Astrocyte (in vitro differentiated cells and primary cell): ENCODE results near the gene KRTAP5-6. TPM values are rescaled to one million over a fixed set of nuclear protein-coding genes. Genes with fewer than 3 reads are reported as not detected.

Source experiments
- DNase-seq: peaks from one replicate; pipeline ENCODE4 v3.0.0-alpha.2; 2010; ENCODE audit warnings: low read depth
- FAIRE-seq: peaks from 2 replicates; lab custom pipeline; 2011; peaks lifted over from hg19 to GRCh38; lab: Jason Lieb, UNC
- H2AFZ ChIP-seq: 2 replicates; pipeline ENCODE4 v1.6.0; 2012; ENCODE audit warnings: low read depth, low read length, inconsistent platforms
- H3K27ac ChIP-seq: 2 replicates; pipeline ENCODE4 v1.5.1; 2011; ENCODE audit warnings: low read depth, low read length, inconsistent platforms
- H3K27me3 ChIP-seq: 2 replicates; pipeline ENCODE4 v1.6.0; 2011; ENCODE audit warnings: low read length, inconsistent platforms; ENCODE audit not compliant: insufficient read depth
- H3K36me3 ChIP-seq: 2 replicates; pipeline ENCODE4 v1.5.1; 2011; ENCODE audit warnings: low read length, inconsistent platforms; ENCODE audit not compliant: insufficient read depth
- H3K4me1 ChIP-seq: 2 replicates; pipeline ENCODE4 v1.5.1; 2011; ENCODE audit warnings: low read length, inconsistent platforms; ENCODE audit not compliant: insufficient read depth
- H3K4me2 ChIP-seq: 2 replicates; pipeline ENCODE4 v1.6.0; 2012; ENCODE audit warnings: low read length, inconsistent platforms
- H3K4me3 ChIP-seq: 2 replicates; pipeline ENCODE4 v1.5.1; 2011; ENCODE audit warnings: low read depth, mild to moderate bottlenecking, low read length, inconsistent platforms; ENCODE audit not compliant: insufficient read depth
- H3K79me2 ChIP-seq: 2 replicates; pipeline ENCODE4 v1.6.0; 2012; ENCODE audit warnings: mild to moderate bottlenecking, low read length, inconsistent platforms; ENCODE audit not compliant: insufficient read depth
- H3K9ac ChIP-seq: 2 replicates; pipeline ENCODE4 v1.6.0; 2012; ENCODE audit warnings: mild to moderate bottlenecking, low read length, inconsistent platforms
- H3K9me3 ChIP-seq: 2 replicates; pipeline ENCODE4 v1.5.1; 2012; ENCODE audit warnings: low read depth, mild to moderate bottlenecking, low read length, inconsistent platforms; ENCODE audit not compliant: insufficient read depth
- H4K20me1 ChIP-seq: 2 replicates; pipeline ENCODE4 v1.6.0; 2012; ENCODE audit warnings: low read length, inconsistent platforms; ENCODE audit not compliant: insufficient read depth
- H3K27ac Mint-ChIP-seq: one replicate; pipeline ENCODE4 v1.8.0; 2021; ENCODE audit warnings: mild to moderate bottlenecking, mixed read lengths; ENCODE audit not compliant: unreplicated experiment
- H3K27me3 Mint-ChIP-seq: one replicate; pipeline ENCODE4 v1.8.0; 2021; ENCODE audit warnings: low read depth, mixed read lengths; ENCODE audit not compliant: unreplicated experiment
- H3K36me3 Mint-ChIP-seq: one replicate; pipeline ENCODE4 v1.8.0; 2021; ENCODE audit warnings: low read depth, mixed read lengths; ENCODE audit not compliant: unreplicated experiment
- H3K4me1 Mint-ChIP-seq: one replicate; pipeline ENCODE4 v1.8.0; 2021; ENCODE audit warnings: low read depth, mixed read lengths; ENCODE audit not compliant: unreplicated experiment
- H3K4me3 Mint-ChIP-seq: one replicate; pipeline ENCODE4 v1.8.0; 2021; ENCODE audit warnings: mild to moderate bottlenecking, moderate library complexity, mixed read lengths; ENCODE audit not compliant: unreplicated experiment
- H3K9me3 Mint-ChIP-seq: one replicate; pipeline ENCODE4 v1.8.0; 2021; ENCODE audit warnings: mild to moderate bottlenecking, mixed read lengths; ENCODE audit not compliant: unreplicated experiment
- EZH2 ChIP-seq: IDR thresholded peaks from 2 replicates; pipeline ENCODE4 v1.6.1; 2012; ENCODE audit warnings: mild to moderate bottlenecking, low read length, inconsistent platforms; ENCODE audit not compliant: insufficient read depth
- total RNA-seq: library from RNA; stranded (reverse); gene quantifications from 2 replicates; pipeline ENCODE4 v1.2.1, GENCODE V29; 2021
- TF ChIP-seq, protein P1 (sequence below): IDR thresholded peaks from 2 replicates; pipeline ENCODE4 v1.5.1; 2011; ENCODE audit warnings: low read depth, mild to moderate bottlenecking, inconsistent platforms, low read length, moderate library complexity; ENCODE audit not compliant: insufficient read depth

The KRTAP5-6 gene
- total RNA-seq, 1 donor from 2014 or later = not detected

DNA sequence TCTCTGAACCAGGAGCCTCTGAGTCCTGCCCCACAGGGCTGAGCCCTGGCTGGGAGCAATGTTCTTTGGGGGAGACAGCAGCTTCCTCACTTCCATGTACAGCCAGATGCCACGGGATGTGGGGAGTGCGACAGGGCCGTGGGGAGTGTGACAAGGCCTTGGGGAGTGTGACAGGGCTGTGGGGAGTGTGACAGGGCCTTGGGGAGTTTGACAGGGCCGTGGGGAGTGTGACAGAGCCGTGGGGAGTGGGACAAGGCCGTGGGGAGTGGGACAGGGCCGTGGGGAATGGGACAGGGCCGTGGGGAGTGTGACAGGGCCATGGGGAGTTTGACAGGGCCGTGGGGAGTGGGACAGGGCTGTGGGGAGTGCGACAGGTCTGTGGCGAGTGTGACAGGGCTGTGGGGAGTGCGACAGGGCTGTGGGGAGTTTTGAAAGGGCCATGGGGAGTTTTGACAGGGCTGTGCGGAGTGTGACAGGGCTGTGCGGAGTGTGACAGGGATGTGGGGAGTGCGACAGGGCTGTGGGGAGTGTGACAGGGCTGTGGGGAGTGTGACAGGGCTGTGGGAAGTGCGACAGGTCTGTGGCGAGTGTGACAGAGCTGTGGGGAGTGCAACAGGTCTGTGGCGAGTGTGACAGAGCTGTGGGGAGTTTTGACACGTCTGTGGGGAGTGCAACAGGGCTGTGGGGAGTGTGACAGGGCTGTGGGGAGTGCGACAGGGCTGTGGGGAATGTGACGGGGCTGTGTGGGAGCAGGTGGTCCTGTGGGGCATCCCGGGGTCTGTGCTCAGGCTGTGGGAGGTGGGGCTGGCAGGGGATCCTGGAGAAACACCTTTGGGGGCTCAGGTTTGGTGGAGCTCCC lies 6.6 kb upstream of the KRTAP5-6 start:
- Mint-ChIP-seq H3K4me3 (no peak overlapping the region), H3K27ac (no peak overlapping the region), H3K9me3 (no peaks in the 10 kb centered on the region), H3K27me3 (peaks cover 44% of the 10 kb centered on the region), H3K4me1 (peaks cover 2% of the 10 kb centered on the region), H3K36me3 (no peaks in the 10 kb centered on the region)
- H3K4me2 ChIP-seq = no peak overlapping the region
- H3K9ac ChIP-seq = no peak overlapping the region
- no peak for FAIRE-seq
- H3K36me3 ChIP-seq = no peaks in the 10 kb centered on the region
- H3K9me3 ChIP-seq = no peaks in the 10 kb centered on the region
- H3K4me1 ChIP-seq = peaks cover 5% of the 10 kb centered on the region
- no peak overlapping the region for H2AFZ ChIP-seq
- H4K20me1 ChIP-seq = no peaks in the 10 kb centered on the region
- DNase-seq = no peak
- no peak for TF ChIP-seq EZH2
- H3K27me3 ChIP-seq = no peaks in the 10 kb centered on the region
- H3K27ac ChIP-seq = no peak overlapping the region
- H3K4me3 ChIP-seq = no peak overlapping the region
- H3K79me2 ChIP-seq = no peaks in the 10 kb centered on the region

DNA sequence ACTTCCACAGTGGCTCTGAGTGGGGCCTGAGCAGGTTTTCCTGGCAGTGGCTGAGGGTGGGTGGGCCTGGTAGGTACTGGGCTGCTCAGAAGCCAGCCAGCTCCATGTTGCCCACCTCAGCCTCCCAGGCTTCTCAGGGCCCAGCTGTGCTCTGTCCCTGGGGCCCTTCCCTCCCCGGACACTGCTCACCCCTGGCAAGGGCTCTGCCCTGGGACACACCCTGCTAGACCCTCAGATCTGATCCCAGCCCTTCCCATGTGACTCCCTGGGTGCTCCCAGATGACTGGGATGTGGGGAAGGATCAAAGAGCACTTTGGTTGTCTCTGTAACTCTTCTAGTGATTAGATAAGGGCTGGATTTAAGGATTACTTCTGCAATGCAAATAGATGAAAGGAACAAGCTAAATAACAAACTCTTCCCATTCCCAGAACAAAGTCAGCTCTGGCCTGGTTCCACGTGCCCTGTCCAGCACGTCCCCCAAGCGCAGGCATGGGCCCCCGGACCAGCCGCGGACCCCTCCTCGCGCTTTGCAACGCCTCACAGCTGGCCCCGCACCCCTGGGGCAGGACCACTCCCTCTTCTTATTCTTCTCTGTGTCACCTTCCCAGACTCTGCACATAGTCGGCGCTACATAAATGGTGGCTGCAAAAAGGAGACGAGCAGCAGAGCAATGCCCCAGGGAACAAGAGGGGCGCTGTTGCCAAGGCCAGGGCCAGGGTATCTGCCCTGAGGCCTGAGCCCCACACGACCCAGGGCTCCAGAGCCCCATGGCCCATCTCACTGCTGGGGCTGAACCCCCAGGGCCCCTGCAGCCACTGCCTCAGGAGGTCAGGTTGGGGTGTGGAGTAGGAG lies 5.7 kb upstream of the KRTAP5-6 start:
- Mint-ChIP-seq H3K4me1 (peaks cover 2% of the 10 kb centered on the region), H3K36me3 (peaks cover 3% of the 10 kb centered on the region), H3K27me3 (peaks cover 49% of the 10 kb centered on the region), H3K4me3 (no peak overlapping the region), H3K27ac (no peak overlapping the region), H3K9me3 (peaks cover 7% of the 10 kb centered on the region)
- H2AFZ ChIP-seq = no peak overlapping the region
- no peak for DNase-seq
- no peaks in the 10 kb centered on the region for H3K9me3 ChIP-seq
- H3K27ac ChIP-seq = no peak overlapping the region
- no peak overlapping the region for H3K4me3 ChIP-seq
- no peak for FAIRE-seq
- H3K4me2 ChIP-seq = no peak overlapping the region
- no peaks in the 10 kb centered on the region for H3K27me3 ChIP-seq
- H3K79me2 ChIP-seq = no peaks in the 10 kb centered on the region
- H4K20me1 ChIP-seq = no peaks in the 10 kb centered on the region
- no peak for TF ChIP-seq EZH2
- TF ChIP-seq, protein P1, sequence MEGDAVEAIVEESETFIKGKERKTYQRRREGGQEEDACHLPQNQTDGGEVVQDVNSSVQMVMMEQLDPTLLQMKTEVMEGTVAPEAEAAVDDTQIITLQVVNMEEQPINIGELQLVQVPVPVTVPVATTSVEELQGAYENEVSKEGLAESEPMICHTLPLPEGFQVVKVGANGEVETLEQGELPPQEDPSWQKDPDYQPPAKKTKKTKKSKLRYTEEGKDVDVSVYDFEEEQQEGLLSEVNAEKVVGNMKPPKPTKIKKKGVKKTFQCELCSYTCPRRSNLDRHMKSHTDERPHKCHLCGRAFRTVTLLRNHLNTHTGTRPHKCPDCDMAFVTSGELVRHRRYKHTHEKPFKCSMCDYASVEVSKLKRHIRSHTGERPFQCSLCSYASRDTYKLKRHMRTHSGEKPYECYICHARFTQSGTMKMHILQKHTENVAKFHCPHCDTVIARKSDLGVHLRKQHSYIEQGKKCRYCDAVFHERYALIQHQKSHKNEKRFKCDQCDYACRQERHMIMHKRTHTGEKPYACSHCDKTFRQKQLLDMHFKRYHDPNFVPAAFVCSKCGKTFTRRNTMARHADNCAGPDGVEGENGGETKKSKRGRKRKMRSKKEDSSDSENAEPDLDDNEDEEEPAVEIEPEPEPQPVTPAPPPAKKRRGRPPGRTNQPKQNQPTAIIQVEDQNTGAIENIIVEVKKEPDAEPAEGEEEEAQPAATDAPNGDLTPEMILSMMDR = no peak
- H3K4me1 ChIP-seq = peaks cover 5% of the 10 kb centered on the region
- H3K36me3 ChIP-seq = no peaks in the 10 kb centered on the region
- H3K9ac ChIP-seq = no peak overlapping the region

DNA sequence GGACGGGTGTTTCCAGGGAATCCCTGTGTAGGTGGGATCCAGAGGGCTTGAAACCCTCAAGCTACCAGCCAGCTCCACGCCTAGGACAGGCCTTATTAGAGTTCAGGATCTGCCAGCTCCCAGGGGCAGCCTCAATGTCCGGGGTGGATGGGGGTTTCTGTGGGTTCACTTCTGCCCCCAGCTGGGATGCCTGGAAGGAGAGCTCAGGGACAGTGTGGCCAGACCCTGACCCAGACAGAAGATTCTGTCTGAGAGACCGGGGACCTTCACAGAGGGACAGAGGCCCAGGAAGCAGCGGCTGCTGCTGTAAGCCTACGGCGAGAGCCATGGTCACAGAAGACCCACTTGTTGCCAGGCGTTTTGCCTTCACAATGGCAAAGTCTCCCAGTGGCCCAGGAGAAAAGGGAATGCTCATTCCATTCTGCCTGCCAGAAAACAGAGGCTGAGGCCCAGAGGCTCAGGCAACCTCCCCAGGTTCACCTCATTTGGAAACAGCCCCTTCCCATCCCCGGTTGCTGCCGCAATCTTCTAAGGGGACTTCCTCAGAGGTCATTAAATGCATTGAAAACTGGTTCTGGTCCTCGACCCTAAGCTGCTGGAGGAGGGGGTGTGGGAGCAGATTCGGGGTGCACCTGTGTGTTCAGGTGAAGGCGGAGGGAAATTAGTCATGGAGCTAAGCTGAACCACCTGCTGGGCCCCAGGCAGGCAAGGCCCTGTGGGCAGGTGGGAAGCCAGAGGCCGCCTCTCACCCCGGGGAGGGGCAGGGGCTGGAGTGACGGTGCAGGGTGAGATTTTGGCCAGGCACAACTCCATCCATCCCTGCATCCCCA lies 4.9 kb upstream of the KRTAP5-6 start:
- Histone ChIP-seq H3K27me3 (no peaks in the 10 kb centered on the region), H4K20me1 (no peaks in the 10 kb centered on the region), H3K4me1 (peaks cover 5% of the 10 kb centered on the region), H3K36me3 (no peaks in the 10 kb centered on the region), H3K4me2 (no peak overlapping the region), H2AFZ (no peak overlapping the region), H3K4me3 (no peak overlapping the region), H3K79me2 (no peaks in the 10 kb centered on the region), H3K9ac (no peak overlapping the region), H3K27ac (no peak overlapping the region), H3K9me3 (no peaks in the 10 kb centered on the region)
- DNase-seq = no peak
- H3K4me3 Mint-ChIP-seq = no peak overlapping the region
- H3K27ac Mint-ChIP-seq = no peak overlapping the region
- peaks cover 13% of the 10 kb centered on the region for H3K9me3 Mint-ChIP-seq
- TF ChIP-seq, protein P1 = no peak
- TF ChIP-seq EZH2 = no peak
- peaks cover 57% of the 10 kb centered on the region for H3K27me3 Mint-ChIP-seq
- peaks cover 2% of the 10 kb centered on the region for H3K4me1 Mint-ChIP-seq
- peaks cover 3% of the 10 kb centered on the region for H3K36me3 Mint-ChIP-seq
- no peak for FAIRE-seq
